HepG2 (cell line): ENCODE results near the gene CPAMD8. TPM values are rescaled to one million over a fixed set of nuclear protein-coding genes. Genes with fewer than 3 reads are reported as not detected.

Experiments
- EED ChIP-seq: sonication (generic); formaldehyde crosslinking; IDR thresholded peaks from 2 replicates; pipeline ENCODE4 v1.5.0; 2020; ENCODE audit warnings: mild to moderate bottlenecking, missing genetic modification reagents
- MIER2 ChIP-seq: IDR thresholded peaks from 2 replicates; pipeline ENCODE4 v1.6.1; 2016; ENCODE audit warnings: missing biosample characterization, missing genetic modification reagents
- MXI1 ChIP-seq: IDR thresholded peaks from 3 replicates; pipeline ENCODE4 v1.6.1; 2012; ENCODE audit warnings: low read depth, low read length, inconsistent platforms, borderline replicate concordance
- POLR2G ChIP-seq: fragments of 200-400 bp; formaldehyde crosslinking; IDR thresholded peaks from 2 replicates; pipeline ENCODE4 v1.6.1; 2018; ENCODE audit warnings: mild to moderate bottlenecking, low read depth, low read length, moderate library complexity
- ZBTB39 ChIP-seq: sonication (generic); formaldehyde crosslinking; IDR thresholded peaks from 2 replicates; pipeline ENCODE4 v1.5.0; 2020; ENCODE audit warnings: missing genetic modification reagents
- ZNF124 ChIP-seq: sonication (generic); formaldehyde crosslinking; IDR thresholded peaks from 2 replicates; pipeline ENCODE4 v1.4.0; 2020; ENCODE audit warnings: missing genetic modification reagents
- ZNF275 ChIP-seq: sonication (generic); formaldehyde crosslinking; IDR thresholded peaks from 2 replicates; pipeline ENCODE4 v1.8.0; 2022; ENCODE audit warnings: missing genetic modification reagents, mild to moderate bottlenecking, inconsistent platforms, borderline replicate concordance
- ZNF329 ChIP-seq: sonication (generic); formaldehyde crosslinking; IDR thresholded peaks from 2 replicates; pipeline ENCODE4 v1.9.0; 2021; ENCODE audit warnings: low read depth, mild to moderate bottlenecking, missing genetic modification reagents
- ZNF337 ChIP-seq: sonication (generic); formaldehyde crosslinking; IDR thresholded peaks from 2 replicates; pipeline ENCODE4 v1.5.1; 2020; ENCODE audit warnings: missing genetic modification reagents, low read depth, mild to moderate bottlenecking, borderline replicate concordance
- polyA plus RNA-seq, 8 experiments: library from polyadenylated mRNA; depleted of rRNA in 3 of 8; stranded (reverse) in 7 of 8; unstranded in 1 of 8; fragments of >200 nt; fragmentation: Illumina TruSeq in 4 of 8; extraction: Trizol in 4 of 8; gene quantifications; 2 replicates each; pipeline versions ENCODE4 v1.2.1 to v1.2.3, GENCODE V29; 2011 to 2016; ENCODE audit warnings: low read depth in 4 of 8, missing spikeins in 1 of 8, mixed read lengths in 1 of 8; ENCODE audit not compliant: insufficient read depth in 1 of 8
- total RNA-seq, 5 experiments: library from RNA; depleted of rRNA; stranded (reverse); fragments of >200 nt; fragmentation: Illumina TruSeq; extraction: Trizol; gene quantifications; 2 replicates each; pipeline ENCODE4 v1.2.3, GENCODE V29; 2016; ENCODE audit warnings: low read depth in 1 of 5
- TF ChIP-seq, protein P1 (sequence below): sonication (generic); formaldehyde crosslinking; IDR thresholded peaks from 2 replicates; pipeline ENCODE4 v1.5.1; 2020; ENCODE audit warnings: mild to moderate bottlenecking, missing genetic modification reagents, moderate library complexity

CPAMD8 gene
- total and polyA plus RNA-seq, 2 of the 13 experiments (the other 11 are each of a cell fraction or from before 2014, with no cell fraction given): 0.29 to 0.34 TPM

- TF ChIP-seq, protein P1, sequence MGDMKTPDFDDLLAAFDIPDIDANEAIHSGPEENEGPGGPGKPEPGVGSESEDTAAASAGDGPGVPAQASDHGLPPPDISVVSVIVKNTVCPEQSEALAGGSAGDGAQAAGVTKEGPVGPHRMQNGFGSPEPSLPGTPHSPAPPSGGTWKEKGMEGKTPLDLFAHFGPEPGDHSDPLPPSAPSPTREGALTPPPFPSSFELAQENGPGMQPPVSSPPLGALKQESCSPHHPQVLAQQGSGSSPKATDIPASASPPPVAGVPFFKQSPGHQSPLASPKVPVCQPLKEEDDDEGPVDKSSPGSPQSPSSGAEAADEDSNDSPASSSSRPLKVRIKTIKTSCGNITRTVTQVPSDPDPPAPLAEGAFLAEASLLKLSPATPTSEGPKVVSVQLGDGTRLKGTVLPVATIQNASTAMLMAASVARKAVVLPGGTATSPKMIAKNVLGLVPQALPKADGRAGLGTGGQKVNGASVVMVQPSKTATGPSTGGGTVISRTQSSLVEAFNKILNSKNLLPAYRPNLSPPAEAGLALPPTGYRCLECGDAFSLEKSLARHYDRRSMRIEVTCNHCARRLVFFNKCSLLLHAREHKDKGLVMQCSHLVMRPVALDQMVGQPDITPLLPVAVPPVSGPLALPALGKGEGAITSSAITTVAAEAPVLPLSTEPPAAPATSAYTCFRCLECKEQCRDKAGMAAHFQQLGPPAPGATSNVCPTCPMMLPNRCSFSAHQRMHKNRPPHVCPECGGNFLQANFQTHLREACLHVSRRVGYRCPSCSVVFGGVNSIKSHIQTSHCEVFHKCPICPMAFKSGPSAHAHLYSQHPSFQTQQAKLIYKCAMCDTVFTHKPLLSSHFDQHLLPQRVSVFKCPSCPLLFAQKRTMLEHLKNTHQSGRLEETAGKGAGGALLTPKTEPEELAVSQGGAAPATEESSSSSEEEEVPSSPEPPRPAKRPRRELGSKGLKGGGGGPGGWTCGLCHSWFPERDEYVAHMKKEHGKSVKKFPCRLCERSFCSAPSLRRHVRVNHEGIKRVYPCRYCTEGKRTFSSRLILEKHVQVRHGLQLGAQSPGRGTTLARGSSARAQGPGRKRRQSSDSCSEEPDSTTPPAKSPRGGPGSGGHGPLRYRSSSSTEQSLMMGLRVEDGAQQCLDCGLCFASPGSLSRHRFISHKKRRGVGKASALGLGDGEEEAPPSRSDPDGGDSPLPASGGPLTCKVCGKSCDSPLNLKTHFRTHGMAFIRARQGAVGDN: no peak
- no peak for TF ChIP-seq MIER2 (CRISPR knock-in tag)
- no peak for TF ChIP-seq ZNF124
- no peak for TF ChIP-seq MXI1
- peak; percentile 31; the same call in 1 of the 2 replicates for TF ChIP-seq POLR2G
- TF ChIP-seq EED (CRISPR knock-in tag): no peak
- no peak for TF ChIP-seq ZNF275 (CRISPR knock-in tag)
- TF ChIP-seq ZBTB39 (CRISPR knock-in tag): no peak
- TF ChIP-seq ZNF337 (CRISPR knock-in tag): no peak
- TF ChIP-seq ZNF329 (CRISPR knock-in tag): no peak
- TF ChIP-seq, all 625 proteins: peak for 4
Observed at GRCh38 chr19:16880884-16881554, 145.6 kb downstream of the CPAMD8 start (continued).
